Smooth muscle cell (in vitro differentiated cells): ENCODE measurements around the gene FDX2. TPM values are rescaled to one million over a fixed set of nuclear protein-coding genes. Genes with fewer than 3 reads are reported as not detected.
"Not testable (repeated sequence)": the region's sequence is repeated elsewhere in the genome, so short reads cannot be mapped to it uniquely, and the experiment has no call there.

Experiments
- DNase-seq: peaks from one replicate; lab custom pipeline; 2025; ENCODE audit not compliant: unreplicated experiment; lab: John Stamatoyannopoulos, UW
- H2AFZ ChIP-seq: fragments of 200-600 bp; sonication (generic); 2 replicates; pipeline ENCODE4 v1.6.0; 2016; ENCODE audit warnings: antibody characterized with exemption, low read depth, mild to moderate bottlenecking
- H3F3A ChIP-seq: fragments of 200-600 bp; sonication (generic); 2 replicates; pipeline ENCODE4 v1.6.0; 2017; ENCODE audit warnings: antibody characterized with exemption, low read depth
- H3K27ac ChIP-seq: fragments of 200-600 bp; sonication (generic); 2 replicates; pipeline ENCODE4 v1.5.1; 2016; ENCODE audit warnings: low read depth, mild to moderate bottlenecking
- H3K27me3 ChIP-seq: fragments of 200-600 bp; sonication (generic); 2 replicates; pipeline ENCODE4 v1.6.1; 2016; ENCODE audit warnings: low read depth, mild to moderate bottlenecking
- H3K36me3 ChIP-seq: fragments of 200-600 bp; sonication (generic); 2 replicates; pipeline ENCODE4 v1.5.1; 2016; ENCODE audit warnings: low read depth
- H3K4me1 ChIP-seq: fragments of 200-600 bp; sonication (generic); 2 replicates; pipeline ENCODE4 v1.5.1; 2016; ENCODE audit warnings: low read depth
- H3K4me2 ChIP-seq: fragments of 200-600 bp; sonication (generic); 2 replicates; pipeline ENCODE4 v1.6.0; 2016; ENCODE audit warnings: mild to moderate bottlenecking
- H3K4me3 ChIP-seq: fragments of 200-600 bp; sonication (generic); 2 replicates; pipeline ENCODE4 v1.5.1; 2016; ENCODE audit warnings: mild to moderate bottlenecking
- H3K79me2 ChIP-seq: fragments of 200-600 bp; sonication (generic); 2 replicates; pipeline ENCODE4 v1.6.0; 2016; ENCODE audit warnings: low read depth, mild to moderate bottlenecking
- H3K9ac ChIP-seq: fragments of 200-600 bp; sonication (generic); 2 replicates; pipeline ENCODE4 v1.6.0; 2016; ENCODE audit warnings: low read depth
- H3K9me3 ChIP-seq: fragments of 200-600 bp; sonication (generic); replicated peaks from 2 replicates; pipeline ENCODE4 v1.5.1; 2016; ENCODE audit warnings: low read depth
- H4K20me1 ChIP-seq: fragments of 200-600 bp; sonication (generic); 2 replicates; pipeline ENCODE4 v1.6.0; 2016; ENCODE audit warnings: low read depth
- CTCF ChIP-seq: fragments of 200-600 bp; sonication (generic); IDR thresholded peaks from 2 replicates; pipeline ENCODE4 v1.5.1; 2017; ENCODE audit warnings: borderline replicate concordance, mild to moderate bottlenecking, antibody characterized with exemption; ENCODE audit not compliant: insufficient read depth, poor library complexity, severe bottlenecking
- WGBS: methylation state at CpG from one replicate; pipeline ENCODE4 v1.1.7; 2016; ENCODE audit warnings: low lambda C conversion rate; 5-methylcytosine and 5-hydroxymethylcytosine counted together
- polyA plus RNA-seq: library from polyadenylated mRNA; unstranded; fragments of >200 nt; fragmentation: Nextera tagmentation; extraction: Ambion mirVana; gene quantifications from 2 replicates; pipeline ENCODE4 v1.2.1, GENCODE V29; 2016
- total RNA-seq: library from RNA; depleted of rRNA; stranded (reverse); fragments of >200 nt; gene quantifications from 2 replicates; pipeline ENCODE4 v1.2.3, GENCODE V29; 2014

Gene FDX2
- total and polyA plus RNA-seq, 2 experiments from 2014 or later: 15.3 to 39.1 TPM

DNA sequence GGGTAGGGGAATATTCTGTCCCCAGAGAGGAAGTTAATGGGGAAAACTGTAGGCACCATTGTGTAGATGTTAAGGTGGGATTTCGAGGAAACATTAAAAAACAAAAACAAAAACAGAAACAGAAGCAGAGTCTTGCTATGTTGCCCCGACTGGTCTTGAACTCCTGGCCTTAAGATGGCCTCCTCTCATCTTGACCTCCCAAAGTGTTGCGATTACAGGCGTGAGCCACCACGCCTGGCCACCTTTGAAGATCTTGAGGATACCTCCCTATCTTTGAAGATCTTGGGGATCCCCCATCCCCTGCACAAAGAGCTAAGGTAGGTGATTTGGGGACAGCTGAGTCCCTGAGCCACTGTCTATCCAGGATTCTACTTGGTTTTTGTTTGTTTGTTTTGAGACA is 24.2 kb upstream of the FDX2 start:
- H3F3A ChIP-seq: no peaks in the 10 kb centered on the region
- H4K20me1 ChIP-seq: no peaks in the 10 kb centered on the region
- no peaks in the 10 kb centered on the region for H3K36me3 ChIP-seq
- no peaks in the 10 kb centered on the region for H3K9me3 ChIP-seq
- no peak for DNase-seq
- no peak overlapping the region for H3K4me2 ChIP-seq
- no peak overlapping the region for H3K27ac ChIP-seq
- no peak overlapping the region for H2AFZ ChIP-seq
- H3K79me2 ChIP-seq: no peaks in the 10 kb centered on the region
- no peak overlapping the region for H3K9ac ChIP-seq
- no peak overlapping the region for H3K4me3 ChIP-seq
- H3K4me1 ChIP-seq: no peaks in the 10 kb centered on the region
- 91% methylated on average over 5 of the region's 5 CpGs for WGBS
- no peak for TF ChIP-seq CTCF
- H3K27me3 ChIP-seq: no peaks in the 10 kb centered on the region

GRCh38 chr19:10339380-10339960 is 23.7 kb upstream of the FDX2 start, which contains the start of gene ICAM3:
Gene ICAM3 (minus strand): TSS chr19:10339624. CDS start chr19:10339614, 10 bp downstream.
- H2AFZ ChIP-seq: no peak within 1 kb of the TSS
- TF ChIP-seq CTCF: no peak
- H3K36me3 ChIP-seq: no peaks in the 10 kb centered on the region
- H3F3A ChIP-seq: no peaks in the 10 kb centered on the region
- no peaks in the 10 kb centered on the region for H3K27me3 ChIP-seq
- H4K20me1 ChIP-seq: no peaks in the 10 kb centered on the region
- no peak within 1 kb of the TSS for H3K9ac ChIP-seq
- no peaks in the 10 kb centered on the region for H3K4me1 ChIP-seq
- no peak within 1 kb of the TSS for H3K4me2 ChIP-seq
- H3K9me3 ChIP-seq: no peaks in the 10 kb centered on the region
- no peak within 1 kb of the TSS for H3K27ac ChIP-seq
- H3K4me3 ChIP-seq: no peak within 1 kb of the TSS
- WGBS: 68% methylated on average over 13 of the region's 14 CpGs
- H3K79me2 ChIP-seq: no peaks in the 10 kb centered on the region
- no peak for DNase-seq

DNA sequence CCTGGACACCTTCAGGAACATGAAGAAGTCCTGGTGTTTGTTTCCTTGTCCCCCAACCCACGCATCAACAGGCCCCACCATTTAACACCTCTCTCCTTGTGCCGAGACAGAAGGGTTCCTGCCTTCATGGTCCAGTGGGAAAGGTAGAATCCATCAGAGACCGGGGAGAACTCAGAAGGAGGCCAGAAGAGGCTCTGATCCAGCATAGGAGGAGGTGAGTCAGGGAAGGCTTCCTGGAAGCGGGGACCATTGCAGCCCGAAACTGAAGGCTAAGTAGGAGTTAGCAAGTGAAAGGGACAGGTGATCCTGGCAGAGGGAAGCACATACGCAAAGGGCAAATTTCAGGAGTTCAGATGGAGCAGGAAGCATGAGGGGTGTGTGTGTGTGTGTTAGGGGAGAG is 23.1 kb upstream of the FDX2 start:
- no peaks in the 10 kb centered on the region for H3K27me3 ChIP-seq
- H3K27ac ChIP-seq: no peak overlapping the region
- no peaks in the 10 kb centered on the region for H3K36me3 ChIP-seq
- H3K9me3 ChIP-seq: no peaks in the 10 kb centered on the region
- H4K20me1 ChIP-seq: no peaks in the 10 kb centered on the region
- no peak for DNase-seq
- TF ChIP-seq CTCF: no peak
- 85% methylated on average over 6 of the region's 6 CpGs for WGBS
- no peak overlapping the region for H3K4me2 ChIP-seq
- H3K4me3 ChIP-seq: no peak overlapping the region
- no peak overlapping the region for H3K9ac ChIP-seq
- no peaks in the 10 kb centered on the region for H3K79me2 ChIP-seq
- no peaks in the 10 kb centered on the region for H3F3A ChIP-seq
- H3K4me1 ChIP-seq: no peaks in the 10 kb centered on the region
- no peak overlapping the region for H2AFZ ChIP-seq

GRCh38 chr19:10336725-10337124 is 20.9 kb upstream of the FDX2 start:
- not testable (repeated sequence) for H3K4me3 ChIP-seq, H3K36me3 ChIP-seq, H3K4me2 ChIP-seq, H3K4me1 ChIP-seq, DNase-seq, H3K27ac ChIP-seq, H3F3A ChIP-seq, H3K9ac ChIP-seq, H3K9me3 ChIP-seq, H2AFZ ChIP-seq, H3K27me3 ChIP-seq
- peaks cover 13% of the 10 kb centered on the region for H4K20me1 ChIP-seq
- peaks cover 15% of the 10 kb centered on the region for H3K79me2 ChIP-seq
- WGBS: 78% methylated on average over 9 of the region's 9 CpGs
